Progenitor cell of endocrine pancreas (in vitro differentiated cells): ENCODE results near the gene ADGRG3. TPM values are rescaled to one million over a fixed set of nuclear protein-coding genes. Genes with fewer than 3 reads are reported as not detected.

Source experiments
- DNase-seq: peaks from one replicate; pipeline ENCODE4 v3.0.0; 2021; ENCODE audit warnings: low spot score; ENCODE audit not compliant: unreplicated experiment
- H3K27ac Mint-ChIP-seq: 2 replicates; pipeline ENCODE4 v1.8.0; 2021; ENCODE audit warnings: mild to moderate bottlenecking, moderate library complexity, mixed read lengths
- H3K27me3 Mint-ChIP-seq: 2 replicates; pipeline ENCODE4 v1.8.0; 2021; ENCODE audit warnings: mixed read lengths
- H3K36me3 Mint-ChIP-seq: 2 replicates; pipeline ENCODE4 v1.8.0; 2022; ENCODE audit warnings: mixed read lengths; ENCODE audit not compliant: insufficient read depth
- H3K4me1 Mint-ChIP-seq: 2 replicates; pipeline ENCODE4 v1.8.0; 2021; ENCODE audit warnings: low read depth, mixed read lengths
- H3K4me3 Mint-ChIP-seq: 2 replicates; pipeline ENCODE4 v1.8.0; 2021; ENCODE audit warnings: low read depth, mild to moderate bottlenecking, moderate library complexity, mixed read lengths
- H3K9me3 Mint-ChIP-seq: 2 replicates; pipeline ENCODE4 v1.8.0; 2021; ENCODE audit warnings: low read depth, mixed read lengths
- CTCF ChIP-seq: fragments of 200-600 bp; sonication (generic); IDR thresholded peaks from one replicate; pipeline ENCODE4 v1.5.0; 2021; ENCODE audit warnings: antibody characterized with exemption, mild to moderate bottlenecking; ENCODE audit not compliant: unreplicated experiment
- total RNA-seq: library from RNA; stranded (reverse); gene quantifications from 2 replicates; pipeline ENCODE4 v1.2.1, GENCODE V29; 2021

Gene ADGRG3
- total RNA-seq, 1 donor from 2014 or later, result not detected

GRCh38 chr16:57648581-57649442, 19.3 kb upstream of the ADGRG3 start:
- peak; percentile 76 for DNase-seq
- TF ChIP-seq CTCF, result peak; percentile 100
- H3K27ac Mint-ChIP-seq, result no peak overlapping the region
- H3K4me3 Mint-ChIP-seq, result no peak overlapping the region
- no peaks in the 10 kb centered on the region for H3K9me3 Mint-ChIP-seq
- peaks cover 6% of the 10 kb centered on the region for H3K4me1 Mint-ChIP-seq
- peaks cover 5% of the 10 kb centered on the region for H3K27me3 Mint-ChIP-seq
- no peaks in the 10 kb centered on the region for H3K36me3 Mint-ChIP-seq

DNA sequence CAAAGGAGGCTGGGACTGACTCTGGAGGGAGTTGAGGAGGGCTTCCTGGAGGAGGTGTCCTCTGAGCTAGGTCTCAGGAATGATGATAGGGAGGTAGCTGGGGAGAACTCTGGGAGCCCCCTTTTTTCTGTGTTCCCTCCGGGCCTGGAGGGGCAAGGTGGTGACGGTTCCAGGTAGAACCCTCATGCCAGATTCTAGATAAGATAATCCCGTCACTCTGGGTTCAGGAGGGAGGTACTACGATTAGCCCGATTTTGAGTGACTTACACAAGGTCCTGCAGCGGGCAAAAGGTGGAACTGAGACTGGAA, 18.7 kb upstream of the ADGRG3 start:
- Mint-ChIP-seq H3K36me3 (no peaks in the 10 kb centered on the region), H3K27me3 (peaks cover 5% of the 10 kb centered on the region), H3K9me3 (no peaks in the 10 kb centered on the region), H3K27ac (no peak overlapping the region), H3K4me3 (no peak overlapping the region), H3K4me1 (peaks cover 6% of the 10 kb centered on the region)
- DNase-seq, result no peak
- no peak for TF ChIP-seq CTCF

- H3K4me1 Mint-ChIP-seq, result peaks cover 6% of the 10 kb centered on the region
- H3K27ac Mint-ChIP-seq, result no peak overlapping the region
- H3K27me3 Mint-ChIP-seq, result peaks cover 5% of the 10 kb centered on the region
- DNase-seq, result no peak
- H3K36me3 Mint-ChIP-seq, result no peaks in the 10 kb centered on the region
- TF ChIP-seq CTCF, result no peak
- no peak overlapping the region for H3K4me3 Mint-ChIP-seq
- H3K9me3 Mint-ChIP-seq, result no peaks in the 10 kb centered on the region
These were observed 18.3 kb upstream of the ADGRG3 start for GRCh38 chr16:57649846-57650245.

DNA sequence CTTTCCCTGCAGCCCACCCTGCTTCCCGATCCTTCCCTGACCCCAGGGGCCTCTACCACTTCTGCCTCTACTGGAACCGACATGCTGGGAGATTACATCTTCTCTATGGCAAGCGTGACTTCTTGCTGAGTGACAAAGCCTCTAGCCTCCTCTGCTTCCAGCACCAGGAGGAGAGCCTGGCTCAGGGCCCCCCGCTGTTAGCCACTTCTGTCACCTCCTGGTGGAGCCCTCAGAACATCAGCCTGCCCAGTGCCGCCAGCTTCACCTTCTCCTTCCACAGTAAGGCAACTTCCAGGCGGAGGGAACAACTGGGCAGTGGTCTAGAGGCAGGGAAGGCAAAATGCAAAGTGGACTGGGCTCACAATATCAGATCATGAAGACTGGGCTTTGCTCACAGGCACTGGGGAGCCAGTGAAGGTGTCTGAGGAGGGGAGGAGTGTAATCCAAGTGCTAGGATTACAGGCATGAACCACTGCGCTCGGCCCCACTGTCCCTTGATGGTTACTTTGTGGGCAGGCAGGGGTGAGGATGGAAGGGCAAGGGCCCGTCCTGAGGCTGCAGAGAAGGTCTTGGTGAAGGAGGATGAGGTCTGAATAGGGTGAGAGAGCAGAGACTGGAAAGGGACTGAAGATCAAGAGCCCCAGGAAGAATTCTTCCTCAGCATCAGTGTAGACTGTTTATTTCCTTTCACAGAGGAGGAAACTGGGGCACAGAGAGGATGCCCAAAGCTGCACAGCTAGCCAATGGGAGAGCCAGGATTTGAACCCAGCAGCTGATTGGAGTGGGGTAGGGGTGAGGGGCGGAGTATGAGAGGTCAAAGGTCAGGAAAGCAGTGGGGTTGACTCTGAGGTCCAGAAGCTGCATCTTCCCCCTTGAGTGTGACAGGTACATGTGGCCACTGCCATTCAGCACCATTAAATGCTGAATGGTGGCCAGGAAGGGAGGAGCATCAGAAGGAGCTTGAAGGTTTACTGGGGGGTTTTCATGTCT, 16.5 kb upstream of the ADGRG3 start:
- H3K9me3 Mint-ChIP-seq, result no peaks in the 10 kb centered on the region
- TF ChIP-seq CTCF, result no peak
- peaks cover 5% of the 10 kb centered on the region for H3K27me3 Mint-ChIP-seq
- no peak for DNase-seq
- peak overlapping the region; percentile 50 for H3K27ac Mint-ChIP-seq
- no peaks in the 10 kb centered on the region for H3K4me1 Mint-ChIP-seq
- no peaks in the 10 kb centered on the region for H3K36me3 Mint-ChIP-seq
- no peak overlapping the region for H3K4me3 Mint-ChIP-seq

DNA sequence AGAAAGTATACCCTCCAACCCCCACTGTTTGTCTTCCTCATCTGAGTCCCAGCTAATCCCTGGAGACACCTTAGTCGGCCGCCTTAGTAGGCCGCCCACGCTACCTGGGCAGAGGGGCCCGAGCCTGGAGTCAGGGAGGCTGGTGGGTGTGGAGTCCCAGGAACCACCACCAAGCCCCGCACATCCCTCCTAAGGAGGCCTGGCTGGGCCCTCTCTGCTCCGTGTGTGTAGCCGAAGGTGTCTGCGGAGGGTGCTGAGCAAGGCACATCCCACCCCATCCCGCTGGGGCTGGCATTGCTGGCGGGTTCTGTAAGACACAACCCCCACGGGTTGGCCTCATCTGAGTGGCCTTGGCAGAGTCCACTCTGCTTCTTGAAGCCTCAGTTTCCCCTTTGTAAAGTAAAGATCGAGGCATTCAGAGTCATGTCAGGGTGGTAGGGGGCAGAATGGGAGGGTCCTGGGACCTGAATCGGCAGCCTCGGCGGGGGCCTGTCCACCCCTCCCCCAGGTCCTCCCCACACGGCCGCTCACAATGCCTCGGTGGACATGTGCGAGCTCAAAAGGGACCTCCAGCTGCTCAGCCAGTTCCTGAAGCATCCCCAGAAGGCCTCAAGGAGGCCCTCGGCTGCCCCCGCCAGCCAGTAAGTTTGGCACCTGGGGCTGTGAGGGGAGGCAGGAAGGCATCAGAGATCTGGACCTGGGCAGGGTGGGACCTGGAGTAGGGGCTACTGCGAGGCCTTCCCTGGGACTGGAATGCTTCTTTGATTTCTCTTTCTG, 15.2 kb upstream of the ADGRG3 start:
- TF ChIP-seq CTCF, result no peak
- no peaks in the 10 kb centered on the region for H3K36me3 Mint-ChIP-seq
- peaks cover 5% of the 10 kb centered on the region for H3K27me3 Mint-ChIP-seq
- no peaks in the 10 kb centered on the region for H3K4me1 Mint-ChIP-seq
- no peak overlapping the region for H3K27ac Mint-ChIP-seq
- H3K9me3 Mint-ChIP-seq, result no peaks in the 10 kb centered on the region
- no peak for DNase-seq
- H3K4me3 Mint-ChIP-seq, result no peak overlapping the region
